ENCODE results near the gene SEC24D.

DNA sequence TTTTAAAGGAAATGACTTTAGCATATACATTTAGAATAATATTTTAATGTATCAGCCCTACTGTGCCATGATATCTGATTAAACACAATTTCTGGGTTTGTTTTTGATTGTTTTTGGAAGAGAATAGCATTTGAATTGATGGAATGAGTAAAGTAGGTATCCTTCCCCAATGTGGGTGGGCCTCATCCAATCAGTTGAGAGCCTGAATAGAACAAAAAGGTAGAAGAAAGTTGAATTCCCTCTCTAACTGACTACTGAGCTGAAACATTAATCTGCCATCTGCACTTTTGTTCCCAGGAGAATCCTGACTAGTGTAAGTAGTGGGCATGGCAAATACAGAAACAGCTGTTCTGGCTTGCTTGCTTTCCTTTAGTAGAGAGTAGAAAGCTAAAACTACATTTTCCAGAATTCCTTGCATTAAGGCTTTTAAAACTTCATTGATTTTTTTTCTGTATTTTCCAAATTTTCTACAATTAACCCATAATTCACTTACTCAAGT is 9.7 kb upstream of the SEC24D start:
- TF ChIP-seq EZH2 (IDR thresholded peaks at IDR 0.05; ENCODE audit: low read length, unreplicated experiment), result no peak
- TF ChIP-seq CTCF (conservative IDR thresholded peaks at IDR 0.05; ENCODE audit: low read depth, low read length), result no peak

All from PC-3 (cell line).